SU-DHL-6 (cell line): ENCODE results near the gene ZCCHC8.

Experiments used
- H2AFZ ChIP-seq: fragments of 200-600 bp; sonication (generic); 2 replicates; pipeline ENCODE4 v1.6.1; 2014; ENCODE audit warnings: low read depth, mild to moderate bottlenecking, moderate library complexity, mixed read lengths, antibody characterized with exemption, low read length; ENCODE audit not compliant: severe bottlenecking
- H3F3A ChIP-seq: fragments of 200-600 bp; shearing (Covaris generic); 2 replicates; pipeline ENCODE4 v1.6.0; 2016; ENCODE audit warnings: antibody characterized with exemption, mild to moderate bottlenecking; ENCODE audit not compliant: insufficient read depth
- H3K27ac ChIP-seq: fragments of 200-600 bp; sonication (generic); 2 replicates; pipeline ENCODE4 v1.5.1; 2016; ENCODE audit warnings: low read depth, mild to moderate bottlenecking, low read length, moderate library complexity, mixed read lengths
- H3K27me3 ChIP-seq: fragments of 200-600 bp; sonication (generic), shearing (Covaris generic); 2 replicates; pipeline ENCODE4 v1.6.0; 2014; ENCODE audit warnings: mild to moderate bottlenecking, low read length
- H3K36me3 ChIP-seq: fragments of 200-600 bp; sonication (generic); 2 replicates; pipeline ENCODE4 v1.6.1; 2014; ENCODE audit warnings: mild to moderate bottlenecking, low read length, mixed read lengths
- H3K4me2 ChIP-seq: fragments of 300-600, 200-600 bp; shearing (Covaris generic), sonication (generic); 2 replicates; pipeline ENCODE4 v1.6.0; 2014; ENCODE audit warnings: low read length, low read depth, mild to moderate bottlenecking; ENCODE audit not compliant: poor library complexity, severe bottlenecking
- H3K4me3 ChIP-seq: fragments of 200-600 bp; sonication (generic); 2 replicates; pipeline ENCODE4 v1.5.1; 2014; ENCODE audit warnings: antibody characterized with exemption, low read length, mild to moderate bottlenecking, mixed read lengths; ENCODE audit not compliant: insufficient read depth, poor library complexity, severe bottlenecking
- H3K79me2 ChIP-seq: fragments of 200-600 bp; sonication (generic); 2 replicates; pipeline ENCODE4 v1.6.1; 2014; ENCODE audit warnings: mild to moderate bottlenecking, low read length, moderate library complexity; ENCODE audit not compliant: insufficient read depth
- H3K9ac ChIP-seq: fragments of 200-600 bp; sonication (generic); 2 replicates; pipeline ENCODE4 v1.7.0; 2014; ENCODE audit warnings: mild to moderate bottlenecking, low read length
- H3K9me2 ChIP-seq: fragments of 200-600 bp; sonication (generic); replicated peaks from 2 replicates; pipeline ENCODE4 v1.6.1; 2014; ENCODE audit warnings: low read length; ENCODE audit not compliant: insufficient read depth
- H3K9me3 ChIP-seq: fragments of 200-600 bp; sonication (generic); 2 replicates; pipeline ENCODE4 v1.6.1; 2014; ENCODE audit warnings: low read length, mixed read lengths; ENCODE audit not compliant: insufficient read depth
- H4K20me1 ChIP-seq: fragments of 200-600 bp; sonication (generic); 2 replicates; pipeline ENCODE4 v1.6.1; 2014; ENCODE audit warnings: low read depth, mild to moderate bottlenecking, antibody characterized with exemption, low read length, moderate library complexity, mixed read lengths
- EZH2phosphoT487 ChIP-seq: fragments of 200-600 bp; sonication (generic), shearing (Covaris generic); conservative IDR thresholded peaks from 2 replicates; pipeline ENCODE4 v1.6.1; 2018; ENCODE audit warnings: mild to moderate bottlenecking, antibody characterized with exemption, low read length, moderate library complexity, mixed read lengths
- TF ChIP-seq, protein P1 (sequence below): fragments of 200-600 bp; sonication (generic); IDR thresholded peaks from one replicate; pipeline ENCODE4 v1.5.1; 2017; ENCODE audit warnings: antibody characterized with exemption, mild to moderate bottlenecking, low read length, moderate library complexity; ENCODE audit not compliant: insufficient read depth, poor library complexity, severe bottlenecking

The ZCCHC8 gene

GRCh38 chr12:122527478-122527944 lies 26.8 kb upstream of the ZCCHC8 start:
- Histone ChIP-seq H2AFZ (no peak overlapping the region), H4K20me1 (peaks cover 28% of the 10 kb centered on the region), H3F3A (peaks cover 5% of the 10 kb centered on the region; the same call in 1 of the 2 replicates), H3K9ac (peak overlapping the region; percentile 72), H3K4me2 (peak overlapping the region; percentile 93), H3K27ac (peak overlapping the region; percentile 78), H3K4me3 (peak overlapping the region; percentile 84), H3K79me2 (peaks cover 87% of the 10 kb centered on the region), H3K9me3 (no peaks in the 10 kb centered on the region), H3K36me3 (peaks cover 45% of the 10 kb centered on the region), H3K9me2 (no peaks in the 10 kb centered on the region), H3K27me3 (no peaks in the 10 kb centered on the region)
- TF ChIP-seq, protein P1, sequence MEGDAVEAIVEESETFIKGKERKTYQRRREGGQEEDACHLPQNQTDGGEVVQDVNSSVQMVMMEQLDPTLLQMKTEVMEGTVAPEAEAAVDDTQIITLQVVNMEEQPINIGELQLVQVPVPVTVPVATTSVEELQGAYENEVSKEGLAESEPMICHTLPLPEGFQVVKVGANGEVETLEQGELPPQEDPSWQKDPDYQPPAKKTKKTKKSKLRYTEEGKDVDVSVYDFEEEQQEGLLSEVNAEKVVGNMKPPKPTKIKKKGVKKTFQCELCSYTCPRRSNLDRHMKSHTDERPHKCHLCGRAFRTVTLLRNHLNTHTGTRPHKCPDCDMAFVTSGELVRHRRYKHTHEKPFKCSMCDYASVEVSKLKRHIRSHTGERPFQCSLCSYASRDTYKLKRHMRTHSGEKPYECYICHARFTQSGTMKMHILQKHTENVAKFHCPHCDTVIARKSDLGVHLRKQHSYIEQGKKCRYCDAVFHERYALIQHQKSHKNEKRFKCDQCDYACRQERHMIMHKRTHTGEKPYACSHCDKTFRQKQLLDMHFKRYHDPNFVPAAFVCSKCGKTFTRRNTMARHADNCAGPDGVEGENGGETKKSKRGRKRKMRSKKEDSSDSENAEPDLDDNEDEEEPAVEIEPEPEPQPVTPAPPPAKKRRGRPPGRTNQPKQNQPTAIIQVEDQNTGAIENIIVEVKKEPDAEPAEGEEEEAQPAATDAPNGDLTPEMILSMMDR, result no peak
- TF ChIP-seq EZH2phosphoT487, result no peak

DNA sequence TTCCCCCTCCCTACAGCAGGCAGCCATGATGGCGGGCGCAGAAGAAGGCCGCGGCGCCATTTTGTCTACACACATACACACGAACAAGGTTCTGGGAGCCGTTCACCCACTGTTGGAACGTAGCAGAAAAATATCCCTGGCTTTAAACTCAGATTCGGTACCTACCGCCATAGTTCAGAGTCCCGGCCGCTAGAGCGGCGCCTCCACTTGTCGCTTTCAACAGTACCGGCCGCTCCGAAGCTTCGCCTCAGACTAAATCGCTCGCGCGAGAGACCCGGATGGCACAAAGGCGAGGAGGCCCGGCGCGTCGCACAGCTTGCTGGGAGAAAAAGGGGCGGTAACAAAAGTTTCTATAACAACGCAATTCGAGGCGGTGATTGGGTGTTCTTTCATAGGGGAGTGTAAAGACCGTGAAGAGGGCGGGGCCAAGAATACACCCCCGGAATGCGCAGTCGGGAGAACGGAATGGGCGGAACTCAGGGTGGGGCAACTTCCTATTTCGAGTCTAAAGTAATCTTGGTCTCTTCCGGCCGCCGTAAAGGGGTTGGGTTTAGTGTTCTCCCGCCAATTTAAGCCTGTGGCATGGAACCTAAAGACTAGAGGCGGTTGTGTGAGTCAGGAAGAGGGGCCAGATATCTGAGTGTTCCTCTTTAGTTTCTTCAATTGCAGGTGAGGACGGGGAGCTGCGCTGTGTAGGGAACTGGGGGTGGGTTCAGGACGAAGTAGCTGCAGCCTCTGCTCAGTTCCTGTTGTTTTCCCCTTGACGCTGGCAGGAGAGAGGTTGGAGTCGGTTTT lies 26.1 kb upstream of the ZCCHC8 start, which contains the start of the genes KNTC1 and RSRC2:
KNTC1 (plus strand) TSS at position 567 of the 795 bp plus-strand sequence. CDS start 2,815 bp downstream, outside the sequence.
RSRC2 (minus strand) TSS at position 254 of the 795 bp plus-strand sequence; CDS start at position 171, 83 bp downstream.
- no peaks in the 10 kb centered on the region for H3K9me3 ChIP-seq
- TF ChIP-seq, protein P1, result no peak
- no peak for TF ChIP-seq EZH2phosphoT487
- H3K4me2 ChIP-seq, result peak within 1 kb of the TSS; percentile 93
- peaks cover 34% of the 10 kb centered on the region for H4K20me1 ChIP-seq
- H3F3A ChIP-seq, result peaks cover 6% of the 10 kb centered on the region; the same call in 1 of the 2 replicates
- peak within 1 kb of the TSS; percentile 96 for H3K9ac ChIP-seq
- peaks cover 51% of the 10 kb centered on the region for H3K36me3 ChIP-seq
- H3K4me3 ChIP-seq, result peak within 1 kb of the TSS; percentile 84
- H3K9me2 ChIP-seq, result no peaks in the 10 kb centered on the region
- no peak within 1 kb of the TSS for H2AFZ ChIP-seq
- peak within 1 kb of the TSS; percentile 91 for H3K27ac ChIP-seq
- peaks cover 90% of the 10 kb centered on the region for H3K79me2 ChIP-seq
- H3K27me3 ChIP-seq, result no peaks in the 10 kb centered on the region

GRCh38 chr12:122523846-122524718 lies 23.4 kb upstream of the ZCCHC8 start:
- Histone ChIP-seq H3F3A (peaks cover 24% of the 10 kb centered on the region), H3K27me3 (no peaks in the 10 kb centered on the region), H3K9me3 (no peaks in the 10 kb centered on the region), H3K36me3 (peaks cover 63% of the 10 kb centered on the region), H3K79me2 (peaks cover 95% of the 10 kb centered on the region), H3K4me3 (peak overlapping the region; percentile 69), H3K9ac (peak overlapping the region; percentile 96), H3K9me2 (no peaks in the 10 kb centered on the region), H2AFZ (no peak overlapping the region), H3K4me2 (peak overlapping the region; percentile 85), H4K20me1 (peaks cover 61% of the 10 kb centered on the region), H3K27ac (0 out of 2 replicates have a peak overlapping the region, but pooled peaks have one; percentile 3)
- TF ChIP-seq, protein P1, result no peak
- TF ChIP-seq EZH2phosphoT487, result no peak
